GM12872 (cell line): ENCODE results near the gene TGFBR3.

Experiments
- TF ChIP-seq, protein P1 (sequence below): IDR thresholded peaks from 3 replicates; pipeline ENCODE4 v1.5.1; 2011; ENCODE audit warnings: low read depth, mild to moderate bottlenecking, low read length, moderate library complexity; ENCODE audit not compliant: insufficient read depth

TGFBR3 gene

GRCh38 chr1:91916046-91916445 is 30.1 kb upstream of the TGFBR3 start:
- TF ChIP-seq, protein P1, sequence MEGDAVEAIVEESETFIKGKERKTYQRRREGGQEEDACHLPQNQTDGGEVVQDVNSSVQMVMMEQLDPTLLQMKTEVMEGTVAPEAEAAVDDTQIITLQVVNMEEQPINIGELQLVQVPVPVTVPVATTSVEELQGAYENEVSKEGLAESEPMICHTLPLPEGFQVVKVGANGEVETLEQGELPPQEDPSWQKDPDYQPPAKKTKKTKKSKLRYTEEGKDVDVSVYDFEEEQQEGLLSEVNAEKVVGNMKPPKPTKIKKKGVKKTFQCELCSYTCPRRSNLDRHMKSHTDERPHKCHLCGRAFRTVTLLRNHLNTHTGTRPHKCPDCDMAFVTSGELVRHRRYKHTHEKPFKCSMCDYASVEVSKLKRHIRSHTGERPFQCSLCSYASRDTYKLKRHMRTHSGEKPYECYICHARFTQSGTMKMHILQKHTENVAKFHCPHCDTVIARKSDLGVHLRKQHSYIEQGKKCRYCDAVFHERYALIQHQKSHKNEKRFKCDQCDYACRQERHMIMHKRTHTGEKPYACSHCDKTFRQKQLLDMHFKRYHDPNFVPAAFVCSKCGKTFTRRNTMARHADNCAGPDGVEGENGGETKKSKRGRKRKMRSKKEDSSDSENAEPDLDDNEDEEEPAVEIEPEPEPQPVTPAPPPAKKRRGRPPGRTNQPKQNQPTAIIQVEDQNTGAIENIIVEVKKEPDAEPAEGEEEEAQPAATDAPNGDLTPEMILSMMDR = no peak

GRCh38 chr1:91913018-91913417 is 27.1 kb upstream of the TGFBR3 start:
- TF ChIP-seq, protein P1 = no peak

GRCh38 chr1:91912266-91912665 is 26.3 kb upstream of the TGFBR3 start:
- TF ChIP-seq, protein P1 = no peak

- TF ChIP-seq, protein P1 = no peak
Observed at GRCh38 chr1:91901231-91901630, 15.3 kb upstream of the TGFBR3 start.

GRCh38 chr1:91900562-91900961 is 14.6 kb upstream of the TGFBR3 start:
- TF ChIP-seq, protein P1 = no peak

- TF ChIP-seq, protein P1 = no peak
Observed at GRCh38 chr1:91897016-91897415, 11.1 kb upstream of the TGFBR3 start.

- TF ChIP-seq, protein P1 = no peak
Observed at GRCh38 chr1:91895832-91896556, 10.0 kb upstream of the TGFBR3 start.
